K562 (cell line): Measurements from ENCODE around the gene GAD1. TPM values are rescaled to one million over a fixed set of nuclear protein-coding genes. Genes with fewer than 3 reads are reported as not detected.
A peak's percentile ranks its signal among the peaks of the same experiment; 100 is the strongest.

ENCODE experiments used
- ARID4B ChIP-seq: sonication (generic); formaldehyde crosslinking; IDR thresholded peaks from 2 replicates; pipeline ENCODE4 v1.8.0; 2022; ENCODE audit warnings: mild to moderate bottlenecking, missing genetic modification reagents
- ATF3 ChIP-seq, 2 experiments: fragments of 450-650 bp in 1 of 2; sonication (generic) in 1 of 2; formaldehyde crosslinking in 1 of 2; IDR thresholded peaks in 1 of 2; conservative IDR thresholded peaks in 1 of 2; 2 replicates each; pipeline versions ENCODE4 v1.6.1 to v1.8.1; 2016 to 2023; ENCODE audit warnings: mild to moderate bottlenecking in 2 of 2, moderate library complexity in 2 of 2, inconsistent platforms in 1 of 2, missing genetic modification reagents in 1 of 2
- CHD4 ChIP-seq: fragments of 200-600 bp; sonication (generic); IDR thresholded peaks from 3 replicates; pipeline ENCODE4 v1.6.1; 2012; ENCODE audit warnings: low read depth, mild to moderate bottlenecking, mixed read lengths, low read length, inconsistent platforms; ENCODE audit not compliant: insufficient read depth, insufficient replicate concordance, poor library complexity, severe bottlenecking
- DDX20 ChIP-seq: fragments of 450-650 bp; IDR thresholded peaks from 2 replicates; pipeline ENCODE4 v1.6.1; 2016; ENCODE audit warnings: missing genetic modification characterization, low read depth, mild to moderate bottlenecking, missing compliant biosample characterization, moderate library complexity
- ELF1 ChIP-seq: fragments of 200-800 bp; sonication (Bioruptor generic); IDR thresholded peaks from 2 replicates; pipeline ENCODE4 v1.6.1; 2016; ENCODE audit warnings: missing genetic modification characterization, missing compliant biosample characterization
- ESRRB ChIP-seq: fragments of 250-450 bp; sonication (Bioruptor Pico); IDR thresholded peaks from 2 replicates; pipeline ENCODE4 v1.5.0; 2020; ENCODE audit warnings: mild to moderate bottlenecking, moderate library complexity, borderline replicate concordance
- FOXA1 ChIP-seq: fragments of 450-650 bp; IDR thresholded peaks from 2 replicates; pipeline ENCODE4 v1.6.1; 2016; ENCODE audit warnings: mild to moderate bottlenecking, borderline replicate concordance
- GATA2 ChIP-seq: sonication (generic); formaldehyde crosslinking; IDR thresholded peaks from 2 replicates; pipeline ENCODE4 v1.4.0; 2020; ENCODE audit warnings: mild to moderate bottlenecking, missing genetic modification reagents
- HES1 ChIP-seq: fragments of 450-650 bp; IDR thresholded peaks from 2 replicates; pipeline ENCODE4 v1.6.1; 2016; ENCODE audit warnings: low read depth, mild to moderate bottlenecking, moderate library complexity
- KLF16 ChIP-seq: IDR thresholded peaks from 2 replicates; pipeline ENCODE4 v1.6.1; 2016; ENCODE audit warnings: antibody characterized with exemption
- MNT ChIP-seq, 2 experiments: fragments of 450-650 bp; conservative IDR thresholded peaks; 2 replicates each; pipeline ENCODE4 v1.6.1; 2017; ENCODE audit warnings: mild to moderate bottlenecking in 2 of 2, moderate library complexity in 2 of 2
- PHB2 ChIP-seq: fragments of 450-650 bp; IDR thresholded peaks from 2 replicates; pipeline ENCODE4 v1.6.1; 2017; ENCODE audit warnings: low read depth
- RCOR1 ChIP-seq, 2 experiments: IDR thresholded peaks; 2 replicates each; pipeline ENCODE4 v1.6.1; 2012; ENCODE audit warnings: low read depth in 2 of 2, low read length in 2 of 2, borderline replicate concordance in 1 of 2, improper control_type of control experiment in 1 of 2
- STAT5B ChIP-seq: fragments of 250-450 bp; sonication (Bioruptor Pico); IDR thresholded peaks from 2 replicates; pipeline ENCODE4 v1.8.0; 2021; ENCODE audit warnings: mild to moderate bottlenecking, inconsistent platforms
- THAP12 ChIP-seq: fragments of 250-450 bp; sonication (Bioruptor Pico); IDR thresholded peaks from 2 replicates; pipeline ENCODE4 v1.9.0; 2021; ENCODE audit warnings: mild to moderate bottlenecking, inconsistent platforms
- ZFX ChIP-seq: sonication (generic); formaldehyde crosslinking; IDR thresholded peaks from 2 replicates; pipeline ENCODE4 v1.8.0; 2022; ENCODE audit warnings: mild to moderate bottlenecking, missing genetic modification reagents, moderate library complexity
- ZSCAN32 ChIP-seq: fragments of 450-650 bp; formaldehyde crosslinking; IDR thresholded peaks from 2 replicates; pipeline ENCODE4 v1.4.0; 2020; ENCODE audit warnings: mild to moderate bottlenecking, moderate library complexity
- polyA plus RNA-seq, 8 experiments: library from polyadenylated mRNA; depleted of rRNA in 4 of 8; stranded (reverse) in 5 of 8; unstranded in 3 of 8; fragments of >200 nt; fragmentation: Nextera tagmentation in 2 of 8; fragmentation: Illumina TruSeq in 1 of 8; extraction: Ambion mirVana in 2 of 8; extraction: Trizol in 1 of 8; gene quantifications; 2 replicates each; pipeline versions ENCODE4 v1.2.1 to v1.2.3, GENCODE V29; 2011 to 2014; ENCODE audit warnings: inconsistent platforms in 1 of 8, missing spikeins in 1 of 8
- total RNA-seq, 7 experiments: library from RNA; depleted of rRNA in 6 of 7; stranded (reverse); fragments of >200 nt in 6 of 7; fragmentation: Illumina TruSeq in 2 of 7; extraction: Trizol in 2 of 7; gene quantifications; 2 replicates each; pipeline versions ENCODE4 v1.2.1 to v1.2.3, GENCODE V29; 2011 to 2021; ENCODE audit warnings: low replicate concordance in 1 of 7

GAD1 gene
- total and polyA plus RNA-seq, 9 of the 15 experiments (the other 6 are each of a cell fraction or from before 2014, with no cell fraction given), result 2.7 to 29.1 (median 15.7) TPM

- TF ChIP-seq THAP12 (CRISPR knock-in tag) (peak; percentile 35; the same call in 1 of the 2 replicates), PHB2 (no peak), DDX20 (no peak), HES1 (0 out of 2 replicates have a peak, but pooled peaks have one; percentile 13), KLF16 (no peak), FOXA1 (no peak), ELF1 (tag) (peak; percentile 80), CHD4 (no peak), ARID4B (CRISPR knock-in tag) (peak; percentile 79), ATF3 (IDR thresholded peaks at IDR 0.05) (no peak), ATF3 (CRISPR knock-in tag; conservative IDR thresholded peaks at IDR 0.05) (peak; percentile 80), ZSCAN32 (CRISPR knock-in tag) (no peak), STAT5B (CRISPR knock-in tag) (no peak), RCOR1 (IDR thresholded peaks at IDR 0.05; ENCODE audit: borderline replicate concordance in 1 of 2, low read depth in 2 of 2, low read length in 2 of 2) (0 out of 4 replicates have a peak, but pooled peaks of 1 of the 2 experiments have one; percentile 32), ZFX (CRISPR knock-in tag) (no peak), ESRRB (CRISPR knock-in tag) (no peak), GATA2 (CRISPR knock-in tag) (peak; percentile 56; the same call in 1 of the 2 replicates), MNT (conservative IDR thresholded peaks at IDR 0.05) (peak; percentile 50 to 58; a peak in 2 of 4 replicates)
Observed at GRCh38 chr2:170770008-170770605, 46.6 kb upstream of the GAD1 start, which contains the start of gene ERICH2 (continued).
